GM12873 (cell line): ENCODE measurements around the gene ASXL3.

ENCODE experiments used
- TF ChIP-seq, protein P1 (sequence below): IDR thresholded peaks from 2 replicates; pipeline ENCODE4 v1.5.1; 2012; ENCODE audit warnings: low read depth, mild to moderate bottlenecking, moderate library complexity, low read length, control low read depth; ENCODE audit not compliant: insufficient read depth; ENCODE audit errors: missing control alignments

The ASXL3 gene

DNA sequence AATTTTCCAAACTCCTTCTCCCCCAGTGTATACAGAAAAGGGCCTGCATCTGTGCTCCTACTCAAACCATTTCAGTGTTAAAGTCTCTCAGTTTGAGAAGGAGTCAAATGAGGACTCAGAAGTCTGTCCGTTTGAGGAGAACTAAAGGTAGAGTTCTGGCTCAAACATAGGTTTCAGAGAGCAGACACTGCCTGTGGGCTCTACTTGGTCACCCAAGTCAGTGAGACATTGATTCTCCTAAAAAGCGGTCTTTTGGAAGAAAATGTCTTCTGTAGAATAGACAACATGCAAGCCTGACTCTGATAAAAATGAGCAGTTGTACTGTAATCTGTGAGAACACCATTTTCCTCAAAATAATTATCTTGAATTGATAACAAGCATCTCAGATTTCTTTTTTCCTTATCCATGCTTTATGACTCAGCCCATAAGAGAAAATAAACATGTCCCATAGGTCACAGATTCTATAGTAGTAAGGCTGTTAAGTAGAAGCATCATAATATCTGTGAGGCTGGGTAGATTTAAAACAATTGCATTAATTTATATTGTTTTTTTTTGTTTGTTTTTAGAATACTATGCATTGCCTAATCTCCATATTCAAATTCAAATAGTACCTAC lies 82.8 kb downstream of the ASXL3 start:
- TF ChIP-seq, protein P1, sequence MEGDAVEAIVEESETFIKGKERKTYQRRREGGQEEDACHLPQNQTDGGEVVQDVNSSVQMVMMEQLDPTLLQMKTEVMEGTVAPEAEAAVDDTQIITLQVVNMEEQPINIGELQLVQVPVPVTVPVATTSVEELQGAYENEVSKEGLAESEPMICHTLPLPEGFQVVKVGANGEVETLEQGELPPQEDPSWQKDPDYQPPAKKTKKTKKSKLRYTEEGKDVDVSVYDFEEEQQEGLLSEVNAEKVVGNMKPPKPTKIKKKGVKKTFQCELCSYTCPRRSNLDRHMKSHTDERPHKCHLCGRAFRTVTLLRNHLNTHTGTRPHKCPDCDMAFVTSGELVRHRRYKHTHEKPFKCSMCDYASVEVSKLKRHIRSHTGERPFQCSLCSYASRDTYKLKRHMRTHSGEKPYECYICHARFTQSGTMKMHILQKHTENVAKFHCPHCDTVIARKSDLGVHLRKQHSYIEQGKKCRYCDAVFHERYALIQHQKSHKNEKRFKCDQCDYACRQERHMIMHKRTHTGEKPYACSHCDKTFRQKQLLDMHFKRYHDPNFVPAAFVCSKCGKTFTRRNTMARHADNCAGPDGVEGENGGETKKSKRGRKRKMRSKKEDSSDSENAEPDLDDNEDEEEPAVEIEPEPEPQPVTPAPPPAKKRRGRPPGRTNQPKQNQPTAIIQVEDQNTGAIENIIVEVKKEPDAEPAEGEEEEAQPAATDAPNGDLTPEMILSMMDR: no peak

DNA sequence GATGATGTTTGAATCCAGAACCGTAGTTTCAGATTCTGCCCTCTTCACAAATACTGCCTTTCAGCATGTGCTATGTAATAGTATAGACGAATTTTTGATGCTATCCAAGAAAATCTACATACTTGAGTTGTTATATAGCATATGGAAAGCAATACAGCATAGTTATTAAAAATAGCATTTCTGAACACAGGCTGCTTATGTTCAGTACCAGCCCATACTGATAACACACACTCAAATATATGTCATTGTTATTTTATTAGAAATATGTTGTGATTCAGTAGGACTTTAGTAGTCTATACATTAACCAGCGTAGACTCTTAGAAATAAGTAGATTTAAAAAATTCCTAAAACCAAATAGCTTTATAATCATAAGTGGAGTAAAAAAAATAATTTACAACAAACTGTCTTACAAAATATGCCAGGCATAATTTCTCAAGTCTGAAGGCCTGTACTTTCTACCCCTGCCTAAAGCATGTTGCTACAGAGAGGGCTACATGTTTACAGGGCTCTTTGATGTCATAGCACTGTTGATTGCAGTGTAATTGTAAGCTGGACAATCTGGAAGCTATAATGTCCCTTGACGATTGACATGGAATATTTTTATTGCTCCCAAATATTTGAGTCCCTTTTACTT lies 86.3 kb downstream of the ASXL3 start:
- TF ChIP-seq, protein P1: no peak

DNA sequence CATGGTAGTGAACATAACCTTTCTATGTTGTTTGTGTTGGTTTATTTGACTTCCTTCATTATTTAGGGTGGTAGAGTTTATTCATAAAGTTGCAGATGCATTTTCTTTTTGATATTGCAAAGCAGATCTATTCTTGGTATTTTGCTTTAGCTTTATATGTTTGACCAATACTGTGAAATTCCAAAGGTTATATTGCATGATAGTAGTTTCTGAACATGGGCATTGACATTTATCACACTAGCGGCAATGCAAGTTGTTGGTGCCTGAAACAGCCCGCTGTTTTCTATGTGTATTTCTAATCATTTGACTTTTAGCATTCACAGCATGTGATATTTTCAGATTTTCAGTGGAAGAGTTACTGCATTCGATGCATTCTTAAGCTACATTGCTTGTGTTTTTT lies 87.2 kb downstream of the ASXL3 start:
- TF ChIP-seq, protein P1: no peak

DNA sequence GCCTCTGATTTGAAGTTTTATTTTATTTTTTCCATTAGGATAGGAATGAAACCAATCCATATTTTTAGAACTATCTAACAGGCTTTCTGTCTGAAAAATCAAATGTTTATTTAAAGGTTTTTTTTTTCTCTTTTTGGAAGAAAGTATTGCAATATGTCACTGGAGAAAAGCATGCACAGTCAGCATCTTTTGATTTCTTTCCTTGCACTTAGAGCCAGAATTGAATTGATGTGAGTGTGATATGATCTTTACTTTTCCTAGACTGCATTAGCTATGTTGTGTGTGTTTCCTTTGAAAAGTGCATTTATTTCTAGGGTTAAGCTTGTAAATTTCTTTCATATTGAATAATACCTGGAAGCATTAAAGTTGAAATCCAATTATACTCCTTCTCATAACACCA lies 87.6 kb downstream of the ASXL3 start:
- TF ChIP-seq, protein P1: no peak

DNA sequence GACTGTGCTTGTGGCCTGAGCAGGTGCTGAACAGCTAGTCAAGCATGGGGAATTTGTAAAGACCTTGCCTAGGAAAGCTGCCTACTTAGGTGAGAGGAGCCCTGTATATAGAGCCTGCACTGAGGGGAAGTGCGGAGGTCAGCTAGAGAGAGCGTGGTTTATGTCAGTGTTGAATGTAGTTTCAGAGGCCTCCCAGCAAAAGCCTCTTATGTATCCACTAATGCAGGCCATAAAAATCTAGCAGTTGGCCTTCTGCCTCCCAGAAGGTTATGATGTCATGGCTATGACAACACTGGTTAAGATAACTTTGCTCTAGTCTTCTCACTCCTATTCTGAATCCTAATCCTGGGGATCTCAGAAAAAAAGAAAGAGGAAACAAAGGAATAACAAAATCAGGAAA lies 88.9 kb downstream of the ASXL3 start:
- TF ChIP-seq, protein P1: no peak

DNA sequence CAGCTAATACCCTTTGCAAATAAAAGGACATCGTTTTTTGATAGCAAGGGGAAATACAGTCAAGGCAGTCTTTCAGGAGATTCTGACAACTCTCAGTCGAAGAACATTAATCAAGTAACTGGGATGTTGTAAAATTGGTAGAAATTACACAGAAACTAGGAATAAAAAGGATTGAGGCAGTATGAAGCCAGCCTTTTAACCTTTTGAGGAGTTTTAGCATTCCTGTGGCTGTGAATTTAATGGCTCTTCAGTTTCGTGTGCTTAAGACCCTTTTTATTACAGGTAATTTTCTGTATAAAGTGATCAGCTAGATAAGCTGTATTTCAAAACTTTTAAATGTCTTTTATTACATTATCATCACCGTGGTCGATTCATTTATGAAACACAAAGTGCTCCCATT lies 91.6 kb downstream of the ASXL3 start:
- TF ChIP-seq, protein P1: no peak

DNA sequence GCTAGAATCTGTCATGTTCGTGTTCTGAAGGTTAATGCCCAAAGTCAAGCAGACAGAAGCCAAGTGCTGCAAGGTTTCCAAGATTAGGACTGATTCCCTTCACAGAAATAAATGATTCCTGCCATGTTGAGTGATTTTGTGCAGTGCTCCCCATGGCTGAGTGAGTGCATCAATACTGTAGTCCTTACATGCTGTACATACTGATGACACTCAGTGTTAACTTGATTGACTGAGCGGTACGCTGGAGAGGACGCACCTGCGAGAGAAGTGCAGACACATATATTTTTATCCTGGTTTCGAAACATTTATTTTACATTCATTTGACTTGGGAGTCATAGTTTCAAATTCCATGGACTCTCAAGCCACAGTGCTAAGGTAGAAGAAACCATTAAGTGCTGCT lies 92.0 kb downstream of the ASXL3 start:
- TF ChIP-seq, protein P1: no peak
